Liver (tissue), 2 donors: ENCODE results near the gene RGS10.

Experiments
- CTCF ChIP-seq: fragments of 150-350 bp; IDR thresholded peaks from 2 replicates; pipeline ENCODE4 v1.5.1; 2017; ENCODE audit warnings: improper control_type of control experiment, low read depth, low read length; ENCODE audit not compliant: missing input control
- MAX ChIP-seq: IDR thresholded peaks from 2 replicates; pipeline ENCODE4 v1.6.1; 2016; ENCODE audit warnings: antibody characterized with exemption
- TF ChIP-seq, protein P1 (sequence below): IDR thresholded peaks from 2 replicates; pipeline ENCODE4 v1.6.1; 2016; ENCODE audit warnings: antibody characterized with exemption, mild to moderate bottlenecking
- donor health status: healthy.

DNA sequence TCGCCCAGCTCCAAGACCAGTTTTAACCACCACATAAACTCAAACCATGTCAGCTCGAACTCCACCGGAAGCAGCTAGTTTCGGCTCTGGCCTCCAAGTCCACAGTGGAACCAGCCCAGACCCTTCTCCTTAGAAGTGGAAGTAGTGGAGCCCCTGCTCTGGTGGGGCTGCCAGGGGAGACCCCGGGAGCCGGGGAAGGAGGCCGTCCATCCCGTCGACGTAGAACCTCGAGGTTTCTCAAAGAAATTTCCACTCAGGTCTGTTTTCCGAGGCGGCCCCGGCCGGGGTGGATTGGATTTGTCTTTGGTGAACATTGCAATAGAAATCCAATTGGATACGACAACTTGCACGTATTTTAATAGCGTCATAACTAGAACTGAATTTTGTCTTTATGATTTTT, 87.5 kb downstream of the RGS10 start:
- TF ChIP-seq CTCF: no peak
- TF ChIP-seq MAX: no peak
- TF ChIP-seq, protein P1, sequence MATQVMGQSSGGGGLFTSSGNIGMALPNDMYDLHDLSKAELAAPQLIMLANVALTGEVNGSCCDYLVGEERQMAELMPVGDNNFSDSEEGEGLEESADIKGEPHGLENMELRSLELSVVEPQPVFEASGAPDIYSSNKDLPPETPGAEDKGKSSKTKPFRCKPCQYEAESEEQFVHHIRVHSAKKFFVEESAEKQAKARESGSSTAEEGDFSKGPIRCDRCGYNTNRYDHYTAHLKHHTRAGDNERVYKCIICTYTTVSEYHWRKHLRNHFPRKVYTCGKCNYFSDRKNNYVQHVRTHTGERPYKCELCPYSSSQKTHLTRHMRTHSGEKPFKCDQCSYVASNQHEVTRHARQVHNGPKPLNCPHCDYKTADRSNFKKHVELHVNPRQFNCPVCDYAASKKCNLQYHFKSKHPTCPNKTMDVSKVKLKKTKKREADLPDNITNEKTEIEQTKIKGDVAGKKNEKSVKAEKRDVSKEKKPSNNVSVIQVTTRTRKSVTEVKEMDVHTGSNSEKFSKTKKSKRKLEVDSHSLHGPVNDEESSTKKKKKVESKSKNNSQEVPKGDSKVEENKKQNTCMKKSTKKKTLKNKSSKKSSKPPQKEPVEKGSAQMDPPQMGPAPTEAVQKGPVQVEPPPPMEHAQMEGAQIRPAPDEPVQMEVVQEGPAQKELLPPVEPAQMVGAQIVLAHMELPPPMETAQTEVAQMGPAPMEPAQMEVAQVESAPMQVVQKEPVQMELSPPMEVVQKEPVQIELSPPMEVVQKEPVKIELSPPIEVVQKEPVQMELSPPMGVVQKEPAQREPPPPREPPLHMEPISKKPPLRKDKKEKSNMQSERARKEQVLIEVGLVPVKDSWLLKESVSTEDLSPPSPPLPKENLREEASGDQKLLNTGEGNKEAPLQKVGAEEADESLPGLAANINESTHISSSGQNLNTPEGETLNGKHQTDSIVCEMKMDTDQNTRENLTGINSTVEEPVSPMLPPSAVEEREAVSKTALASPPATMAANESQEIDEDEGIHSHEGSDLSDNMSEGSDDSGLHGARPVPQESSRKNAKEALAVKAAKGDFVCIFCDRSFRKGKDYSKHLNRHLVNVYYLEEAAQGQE: no peak
